LNCAP (cell line): ENCODE measurements around the gene RPUSD3.

Experiments used
- TF ChIP-seq, protein P1 (sequence below): fragments of 450-650 bp; IDR thresholded peaks from 2 replicates; pipeline ENCODE4 v1.5.1; 2017; ENCODE audit warnings: mild to moderate bottlenecking

Gene RPUSD3

DNA sequence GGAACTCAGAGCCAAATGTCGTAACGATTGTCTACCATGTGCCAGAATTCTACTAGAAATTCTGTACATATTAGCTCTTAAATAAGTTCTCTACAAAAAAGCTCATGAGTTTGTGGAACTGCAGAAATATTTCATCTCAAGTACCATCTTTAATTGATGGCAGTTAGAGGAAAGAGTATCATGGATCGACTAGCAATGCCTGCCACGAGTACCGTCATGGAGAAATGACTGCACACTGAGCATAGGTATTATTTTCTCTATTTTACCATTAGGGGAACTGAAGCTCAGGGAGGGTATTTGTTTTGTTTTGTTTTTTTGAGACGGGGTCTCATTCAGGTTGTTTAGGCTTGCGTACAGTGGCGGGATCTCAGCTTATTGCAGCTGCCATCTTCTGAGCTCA, 2.8 kb downstream of the RPUSD3 start:
- TF ChIP-seq, protein P1, sequence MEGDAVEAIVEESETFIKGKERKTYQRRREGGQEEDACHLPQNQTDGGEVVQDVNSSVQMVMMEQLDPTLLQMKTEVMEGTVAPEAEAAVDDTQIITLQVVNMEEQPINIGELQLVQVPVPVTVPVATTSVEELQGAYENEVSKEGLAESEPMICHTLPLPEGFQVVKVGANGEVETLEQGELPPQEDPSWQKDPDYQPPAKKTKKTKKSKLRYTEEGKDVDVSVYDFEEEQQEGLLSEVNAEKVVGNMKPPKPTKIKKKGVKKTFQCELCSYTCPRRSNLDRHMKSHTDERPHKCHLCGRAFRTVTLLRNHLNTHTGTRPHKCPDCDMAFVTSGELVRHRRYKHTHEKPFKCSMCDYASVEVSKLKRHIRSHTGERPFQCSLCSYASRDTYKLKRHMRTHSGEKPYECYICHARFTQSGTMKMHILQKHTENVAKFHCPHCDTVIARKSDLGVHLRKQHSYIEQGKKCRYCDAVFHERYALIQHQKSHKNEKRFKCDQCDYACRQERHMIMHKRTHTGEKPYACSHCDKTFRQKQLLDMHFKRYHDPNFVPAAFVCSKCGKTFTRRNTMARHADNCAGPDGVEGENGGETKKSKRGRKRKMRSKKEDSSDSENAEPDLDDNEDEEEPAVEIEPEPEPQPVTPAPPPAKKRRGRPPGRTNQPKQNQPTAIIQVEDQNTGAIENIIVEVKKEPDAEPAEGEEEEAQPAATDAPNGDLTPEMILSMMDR: no peak

DNA sequence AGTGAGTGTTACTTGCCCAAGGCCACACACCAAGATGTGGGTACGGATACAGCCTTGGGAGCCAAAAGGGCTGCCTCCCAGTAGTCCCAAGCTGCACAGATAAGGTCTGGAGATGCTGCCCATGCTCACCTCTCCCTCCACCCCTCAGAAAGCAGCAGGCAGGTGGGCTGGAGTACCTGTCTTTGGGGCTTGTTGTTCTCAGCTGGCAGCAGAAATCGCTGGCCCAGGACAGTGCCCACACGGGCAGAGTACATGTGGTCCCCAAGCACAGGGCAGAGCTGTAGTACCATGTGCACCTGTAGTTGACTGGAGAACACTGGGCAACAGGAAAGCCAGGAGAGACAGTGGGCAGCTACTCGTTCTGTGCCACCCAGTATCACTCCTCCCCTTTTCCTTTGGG, 5.0 kb downstream of the RPUSD3 start:
- TF ChIP-seq, protein P1: no peak

DNA sequence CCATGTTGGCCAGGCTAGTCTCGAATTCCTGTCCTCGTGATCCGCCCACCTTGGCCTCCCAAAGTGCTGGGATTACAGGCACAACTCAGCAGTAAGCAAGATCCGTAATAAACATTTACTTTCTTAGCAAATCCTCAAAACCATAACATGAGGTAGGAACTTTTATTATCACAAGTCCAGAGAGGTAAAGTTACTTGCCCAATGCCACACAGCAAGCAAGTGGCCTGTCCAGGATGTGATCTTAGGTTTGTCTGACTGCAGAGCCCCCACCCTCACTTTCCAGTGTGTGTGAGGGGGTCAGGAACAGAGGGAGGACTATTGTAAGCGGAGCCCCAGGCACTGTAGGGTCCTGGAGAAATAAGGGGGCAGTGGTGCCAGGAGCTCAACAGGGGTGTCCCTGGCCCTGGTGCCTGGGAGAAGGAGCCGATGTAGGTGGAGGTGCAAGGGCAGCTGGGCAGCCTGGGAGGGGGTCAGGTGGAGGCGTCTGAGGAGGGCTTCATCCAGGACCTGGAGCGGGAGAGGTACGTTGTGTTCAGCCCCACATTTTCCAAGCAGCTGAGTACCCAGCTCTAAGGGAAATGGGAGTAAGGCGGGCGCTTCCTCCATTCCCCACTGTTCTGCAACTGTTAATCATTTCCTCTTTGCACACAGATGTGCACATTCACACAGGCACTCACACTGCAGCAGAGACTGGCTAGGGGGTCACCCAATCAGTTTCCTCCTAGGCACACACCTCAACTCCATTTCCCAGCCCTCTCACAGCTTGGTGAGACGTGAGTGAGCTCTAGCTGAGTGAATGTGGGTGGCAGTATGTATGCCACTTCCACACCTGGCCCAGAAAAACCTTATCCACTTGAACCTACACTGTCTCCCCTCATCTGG, 5.9 kb downstream of the RPUSD3 start:
- TF ChIP-seq, protein P1: no peak

DNA sequence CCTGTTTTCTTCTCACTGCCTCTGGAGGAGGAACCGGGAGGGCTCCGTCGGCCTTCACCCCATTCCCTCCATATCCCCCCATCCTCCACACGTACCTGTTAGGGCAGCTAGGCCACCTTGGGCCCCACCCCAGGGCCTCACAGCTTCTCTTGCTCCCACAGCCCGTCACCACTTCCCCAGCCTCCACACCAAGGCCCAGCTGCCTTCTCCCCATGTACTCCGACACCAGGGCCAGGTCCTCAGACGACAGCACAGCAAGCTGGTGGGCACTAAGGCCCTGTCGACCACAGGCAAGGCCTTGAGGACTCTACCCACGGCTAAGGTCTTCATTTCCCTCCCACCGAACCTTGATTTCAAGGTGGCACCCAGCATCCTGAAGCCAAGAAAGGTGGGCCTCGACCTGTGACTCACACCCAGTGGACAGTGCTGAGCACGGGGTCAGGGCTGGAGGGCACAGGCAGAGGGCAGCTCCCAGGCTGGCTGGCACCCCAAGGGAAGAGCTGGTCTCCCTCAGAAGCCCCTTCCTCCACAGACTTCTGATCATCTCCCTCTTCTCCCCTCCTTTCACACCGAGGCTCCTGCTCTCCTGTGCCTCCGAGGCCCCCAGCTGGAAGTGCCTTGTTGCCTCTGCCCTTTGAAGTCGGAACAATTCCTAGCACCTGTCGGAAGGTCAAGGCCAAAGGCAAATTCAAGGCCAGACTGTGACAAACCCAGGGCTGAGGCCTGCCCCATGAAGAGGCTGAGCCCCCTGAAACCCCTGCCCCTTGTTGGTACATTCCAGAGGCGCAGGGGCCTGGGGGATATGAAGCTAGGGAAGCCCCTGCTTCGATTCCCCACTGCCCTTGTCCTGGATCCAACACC, 9.1 kb downstream of the RPUSD3 start:
- TF ChIP-seq, protein P1: no peak

DNA sequence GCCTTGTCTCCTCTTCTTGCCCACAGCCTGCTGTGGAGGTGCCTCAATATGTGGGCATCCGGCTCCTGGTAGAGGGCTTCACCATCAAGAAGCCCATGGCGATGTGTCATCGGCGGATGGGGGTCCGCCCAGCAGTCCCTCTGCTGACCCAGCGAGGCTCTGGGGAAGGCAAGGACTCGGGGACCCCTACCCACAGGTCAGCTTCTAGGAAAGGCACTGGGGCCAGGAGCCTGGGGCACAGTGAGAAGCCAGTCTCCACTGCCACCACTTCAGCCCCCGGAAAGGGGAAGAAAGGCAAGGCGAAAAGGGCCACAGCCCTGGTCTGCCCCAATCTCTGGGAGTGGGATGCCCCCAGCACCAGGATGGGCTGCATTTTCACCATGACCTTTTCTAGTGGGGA, 10.7 kb downstream of the RPUSD3 start:
- TF ChIP-seq, protein P1: no peak

DNA sequence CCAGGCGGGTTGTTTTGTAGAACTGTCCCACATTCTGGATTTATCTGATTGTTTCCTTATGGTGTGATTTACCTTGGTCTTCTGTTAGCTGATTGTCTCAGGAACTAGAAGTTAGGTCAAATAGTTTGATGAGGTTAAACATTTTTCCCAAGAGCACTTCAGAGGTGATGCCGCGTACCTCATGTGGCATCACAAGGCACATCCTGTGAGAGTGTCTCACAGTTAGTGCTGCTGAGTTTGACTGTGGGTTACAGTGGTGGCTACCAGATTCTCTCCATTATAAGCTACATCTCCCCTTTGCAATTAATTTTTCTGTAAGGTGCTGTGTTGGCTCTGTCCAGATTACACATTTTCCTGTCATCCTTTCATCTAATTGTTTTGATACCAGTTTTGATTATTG, 12.6 kb downstream of the RPUSD3 start:
- TF ChIP-seq, protein P1: no peak

DNA sequence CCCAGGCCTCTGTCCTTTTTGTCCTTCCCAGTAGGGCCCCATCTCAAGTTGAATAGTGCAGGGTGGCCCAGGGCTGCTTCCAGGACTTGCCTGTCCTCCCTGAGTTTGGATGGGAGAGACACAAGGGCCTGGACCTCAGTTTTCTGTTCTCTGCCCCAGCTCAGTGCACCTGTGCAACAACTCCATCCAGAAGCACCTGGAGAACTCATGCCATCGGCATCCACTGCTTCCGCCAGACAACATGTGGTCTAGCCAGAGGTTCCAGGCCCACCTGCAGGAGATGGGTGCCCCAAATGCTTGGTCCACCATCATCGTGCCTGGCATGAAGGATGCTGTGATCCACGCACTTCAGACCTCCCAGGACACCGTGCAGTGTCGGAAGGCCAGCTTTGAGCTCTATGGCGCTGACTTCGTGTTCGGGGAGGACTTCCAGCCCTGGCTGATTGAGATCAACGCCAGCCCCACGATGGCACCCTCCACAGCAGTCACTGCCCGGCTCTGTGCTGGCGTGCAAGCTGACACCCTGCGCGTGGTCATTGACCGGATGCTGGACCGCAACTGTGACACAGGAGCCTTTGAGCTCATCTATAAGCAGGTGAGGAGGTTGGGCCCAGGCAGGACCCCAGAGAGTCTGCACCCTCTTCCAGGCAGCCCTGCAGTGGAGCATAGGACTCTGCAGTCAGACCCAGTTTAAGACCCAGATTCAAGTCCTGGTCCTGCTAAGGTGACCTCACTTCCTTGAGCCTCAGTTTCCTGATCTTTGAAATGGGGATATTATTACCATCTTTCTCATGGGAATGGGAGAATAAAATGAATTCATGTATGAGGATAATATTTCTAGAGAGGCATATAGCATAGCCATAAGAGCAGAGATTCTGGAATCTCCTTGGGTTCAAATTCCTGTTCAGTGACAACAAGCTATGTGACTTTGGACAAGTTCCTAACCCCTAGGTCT, 14.7 kb downstream of the RPUSD3 start:
- TF ChIP-seq, protein P1: no peak
